Glutamatergic neuron (in vitro differentiated cells): Measurements from ENCODE around the gene GAREM2. TPM values are rescaled to one million over a fixed set of nuclear protein-coding genes. Genes with fewer than 3 reads are reported as not detected.
A peak's percentile ranks its signal among the peaks of the same experiment; 100 is the strongest.

Source experiments
- DNase-seq: peaks from one replicate; pipeline ENCODE4 v3.0.0; 2022
- H3K27ac Mint-ChIP-seq: one replicate; pipeline ENCODE4 v1.8.0; 2020; ENCODE audit warnings: mild to moderate bottlenecking, mixed read lengths, inconsistent platforms; ENCODE audit not compliant: unreplicated experiment
- H3K27me3 Mint-ChIP-seq: one replicate; pipeline ENCODE4 v1.8.0; 2020; ENCODE audit warnings: mild to moderate bottlenecking, moderate library complexity, mixed read lengths, inconsistent platforms; ENCODE audit not compliant: unreplicated experiment
- H3K36me3 Mint-ChIP-seq: one replicate; pipeline ENCODE4 v1.8.0; 2020; ENCODE audit warnings: mild to moderate bottlenecking, mixed read lengths, inconsistent platforms; ENCODE audit not compliant: unreplicated experiment
- H3K4me1 Mint-ChIP-seq: one replicate; pipeline ENCODE4 v1.8.0; 2020; ENCODE audit warnings: mild to moderate bottlenecking, low read depth, mixed read lengths, inconsistent platforms; ENCODE audit not compliant: unreplicated experiment
- H3K4me3 Mint-ChIP-seq: one replicate; pipeline ENCODE4 v1.8.0; 2020; ENCODE audit warnings: mild to moderate bottlenecking, mixed read lengths, inconsistent platforms; ENCODE audit not compliant: unreplicated experiment
- H3K9me3 Mint-ChIP-seq: one replicate; pipeline ENCODE4 v1.8.0; 2020; ENCODE audit warnings: mild to moderate bottlenecking, moderate library complexity, mixed read lengths, inconsistent platforms; ENCODE audit not compliant: unreplicated experiment
- CTCF ChIP-seq: fragments of 200-600 bp; sonication (generic); IDR thresholded peaks from one replicate; pipeline ENCODE4 v1.5.0; 2021; ENCODE audit not compliant: partially characterized antibody, unreplicated experiment
- total RNA-seq: library from RNA; stranded (reverse); fragmentation: NEBNext Ultra II Directional; extraction: Animal tissue kit (Norgen Biotek cat#: 25700); gene quantifications from one replicate; pipeline ENCODE4 v1.2.1, GENCODE V29; 2021; ENCODE audit not compliant: unreplicated experiment

GAREM2 gene
- total RNA-seq, 1 donor from 2014 or later = 49.3 TPM

- H3K27me3 Mint-ChIP-seq = peaks cover 3% of the 10 kb centered on the region
- H3K36me3 Mint-ChIP-seq = no peaks in the 10 kb centered on the region
- no peak overlapping the region for H3K4me3 Mint-ChIP-seq
- no peak overlapping the region for H3K27ac Mint-ChIP-seq
- no peak for DNase-seq
- H3K9me3 Mint-ChIP-seq = no peaks in the 10 kb centered on the region
- no peak for TF ChIP-seq CTCF
- H3K4me1 Mint-ChIP-seq = no peaks in the 10 kb centered on the region
Observed at GRCh38 chr2:26196683-26197418, 24.0 kb downstream of the GAREM2 start.

GRCh38 chr2:26197516-26197915, 24.6 kb downstream of the GAREM2 start:
- no peaks in the 10 kb centered on the region for H3K36me3 Mint-ChIP-seq
- H3K9me3 Mint-ChIP-seq = no peaks in the 10 kb centered on the region
- H3K4me3 Mint-ChIP-seq = no peak overlapping the region
- H3K27me3 Mint-ChIP-seq = peaks cover 3% of the 10 kb centered on the region
- no peak for DNase-seq
- peaks cover under 1% of the 10 kb centered on the region for H3K4me1 Mint-ChIP-seq
- no peak overlapping the region for H3K27ac Mint-ChIP-seq
- no peak for TF ChIP-seq CTCF

GRCh38 chr2:26202981-26203490, 30.1 kb downstream of the GAREM2 start:
- Mint-ChIP-seq H3K27ac (peak overlapping the region; percentile 56), H3K4me1 (peaks cover 7% of the 10 kb centered on the region), H3K4me3 (no peak overlapping the region), H3K9me3 (no peaks in the 10 kb centered on the region), H3K27me3 (no peaks in the 10 kb centered on the region), H3K36me3 (no peaks in the 10 kb centered on the region)
- no peak for DNase-seq
- no peak for TF ChIP-seq CTCF

GRCh38 chr2:26203906-26204305, 31.0 kb downstream of the GAREM2 start:
- no peak for DNase-seq
- H3K4me1 Mint-ChIP-seq = peaks cover 7% of the 10 kb centered on the region
- no peaks in the 10 kb centered on the region for H3K36me3 Mint-ChIP-seq
- H3K4me3 Mint-ChIP-seq = no peak overlapping the region
- no peaks in the 10 kb centered on the region for H3K27me3 Mint-ChIP-seq
- no peaks in the 10 kb centered on the region for H3K9me3 Mint-ChIP-seq
- peak overlapping the region; percentile 56 for H3K27ac Mint-ChIP-seq
- no peak for TF ChIP-seq CTCF

GRCh38 chr2:26212011-26212410, 39.1 kb downstream of the GAREM2 start:
- Mint-ChIP-seq H3K9me3 (no peaks in the 10 kb centered on the region), H3K27me3 (peaks cover 2% of the 10 kb centered on the region), H3K4me3 (no peak overlapping the region), H3K27ac (no peak overlapping the region), H3K36me3 (peaks cover 4% of the 10 kb centered on the region), H3K4me1 (no peaks in the 10 kb centered on the region)
- DNase-seq = no peak
- TF ChIP-seq CTCF = no peak
